WI38 (cell line): Measurements from ENCODE around the gene PKD1L1.

ENCODE experiments used
- H3K4me3 ChIP-seq: 2 replicates; pipeline ENCODE4 v1.5.1; 2011; ENCODE audit warnings: low read depth, mild to moderate bottlenecking, control low read depth, low read length
- CTCF ChIP-seq: IDR thresholded peaks from 2 replicates; pipeline ENCODE4 v1.5.1; 2012; ENCODE audit warnings: low read depth, mild to moderate bottlenecking, control low read depth, low read length

PKD1L1 gene

GRCh38 chr7:47906883-47907282, 41.4 kb downstream of the PKD1L1 start:
- TF ChIP-seq CTCF, result no peak
- H3K4me3 ChIP-seq, result no peak overlapping the region

- TF ChIP-seq CTCF, result no peak
- H3K4me3 ChIP-seq, result no peak overlapping the region
These were observed 43.0 kb downstream of the PKD1L1 start for GRCh38 chr7:47905076-47905920.

- no peak for TF ChIP-seq CTCF
- H3K4me3 ChIP-seq, result no peak overlapping the region
These were observed 46.3 kb downstream of the PKD1L1 start for GRCh38 chr7:47902013-47902412.

GRCh38 chr7:47901542-47901941, 46.7 kb downstream of the PKD1L1 start:
- no peak overlapping the region for H3K4me3 ChIP-seq
- TF ChIP-seq CTCF, result no peak

GRCh38 chr7:47897831-47898230, 50.4 kb downstream of the PKD1L1 start:
- H3K4me3 ChIP-seq, result no peak overlapping the region
- TF ChIP-seq CTCF, result no peak

- H3K4me3 ChIP-seq, result no peak overlapping the region
- no peak for TF ChIP-seq CTCF
These were observed 51.4 kb downstream of the PKD1L1 start for GRCh38 chr7:47896809-47897423.

- H3K4me3 ChIP-seq, result no peak overlapping the region
- TF ChIP-seq CTCF, result no peak
These were observed 53.2 kb downstream of the PKD1L1 start for GRCh38 chr7:47895026-47895425.
